Neural cell (in vitro differentiated cells): ENCODE data around the gene GRID2IP. TPM values are rescaled to one million over a fixed set of nuclear protein-coding genes. Genes with fewer than 3 reads are reported as not detected.

Experiments
- H2AFZ ChIP-seq: fragments of 200-600, 300-800 bp; sonication (generic), shearing (Covaris generic); 2 replicates; pipeline ENCODE4 v1.6.0; 2014; ENCODE audit warnings: low read depth, mild to moderate bottlenecking, antibody characterized with exemption, low read length, moderate library complexity
- H3F3A ChIP-seq: fragments of 200-600 bp; shearing (Covaris generic); 2 replicates; pipeline ENCODE4 v1.6.1; 2016; ENCODE audit warnings: mild to moderate bottlenecking, moderate library complexity, mixed read lengths, antibody characterized with exemption, low read length; ENCODE audit not compliant: insufficient read depth, poor library complexity, severe bottlenecking
- H3K27ac ChIP-seq: fragments of 200-600, 300-800 bp; sonication (generic), shearing (Covaris generic); 2 replicates; pipeline ENCODE4 v1.5.1; 2014; ENCODE audit warnings: mild to moderate bottlenecking, low read length, moderate library complexity
- H3K27me3 ChIP-seq: fragments of 300-800, 200-600 bp; sonication (generic), shearing (Covaris generic); 2 replicates; pipeline ENCODE4 v1.6.0; 2014; ENCODE audit warnings: mild to moderate bottlenecking, low read depth, low read length, moderate library complexity; ENCODE audit not compliant: insufficient read depth
- H3K36me3 ChIP-seq: fragments of 300-800, 200-600 bp; sonication (generic), shearing (Covaris generic); 2 replicates; pipeline ENCODE4 v1.5.1; 2014; ENCODE audit warnings: mild to moderate bottlenecking, antibody characterized with exemption, low read length, moderate library complexity; ENCODE audit not compliant: insufficient read depth
- H3K4me2 ChIP-seq: fragments of 300-800, 200-600 bp; sonication (generic), shearing (Covaris generic); 2 replicates; pipeline ENCODE4 v1.6.0; 2014; ENCODE audit warnings: mild to moderate bottlenecking, low read length
- H3K4me3 ChIP-seq: fragments of 300-800, 200-600 bp; sonication (generic), shearing (Covaris generic); 2 replicates; pipeline ENCODE4 v1.5.1; 2014; ENCODE audit warnings: mild to moderate bottlenecking, low read length, moderate library complexity
- H3K79me2 ChIP-seq: fragments of 200-600 bp; shearing (Covaris generic); replicated peaks from 2 replicates; pipeline ENCODE4 v1.6.0; 2014; ENCODE audit warnings: mild to moderate bottlenecking, low read length, moderate library complexity; ENCODE audit not compliant: insufficient read depth
- H3K9ac ChIP-seq: fragments of 300-800, 200-600 bp; sonication (generic), shearing (Covaris generic); 2 replicates; pipeline ENCODE4 v1.6.1; 2016; ENCODE audit warnings: mild to moderate bottlenecking, low read length, mixed read lengths
- H3K9me2 ChIP-seq: fragments of 200-600 bp; shearing (Covaris generic); 2 replicates; pipeline ENCODE4 v1.6.1; 2016; ENCODE audit warnings: mild to moderate bottlenecking, low read length, mixed read lengths; ENCODE audit not compliant: insufficient read depth
- H3K9me3 ChIP-seq: fragments of 200-600, 300-800 bp; sonication (generic), shearing (Covaris generic); 2 replicates; pipeline ENCODE4 v1.6.1; 2016; ENCODE audit warnings: mild to moderate bottlenecking, mixed run types, low read length, moderate library complexity, mixed read lengths
- H4K20me1 ChIP-seq: fragments of 200-600 bp; shearing (Covaris generic); 2 replicates; pipeline ENCODE4 v1.6.1; 2016; ENCODE audit warnings: mild to moderate bottlenecking, mixed run types; ENCODE audit not compliant: insufficient read depth
- EP300 ChIP-seq: fragments of 450-650 bp; conservative IDR thresholded peaks from 2 replicates; pipeline ENCODE4 v1.6.1; 2014; ENCODE audit warnings: antibody characterized with exemption, mild to moderate bottlenecking, moderate library complexity; ENCODE audit not compliant: poor library complexity, severe bottlenecking
- EZH2 ChIP-seq: fragments of 200-600, 300-800 bp; shearing (Covaris generic), sonication (generic); IDR thresholded peaks from 2 replicates; pipeline ENCODE4 v1.6.1; 2014; ENCODE audit warnings: antibody characterized with exemption, low read length, borderline replicate concordance, mild to moderate bottlenecking; ENCODE audit not compliant: insufficient read depth, poor library complexity, severe bottlenecking
- MXI1 ChIP-seq: fragments of 450-650 bp; conservative IDR thresholded peaks from 2 replicates; pipeline ENCODE4 v1.6.1; 2014; ENCODE audit warnings: antibody characterized with exemption, mild to moderate bottlenecking; ENCODE audit not compliant: poor library complexity, severe bottlenecking
- POLR2AphosphoS5 ChIP-seq: IDR thresholded peaks from 2 replicates; pipeline ENCODE4 v1.6.1; 2012
- RAD21 ChIP-seq: fragments of 450-650 bp; conservative IDR thresholded peaks from 2 replicates; pipeline ENCODE4 v1.6.1; 2014; ENCODE audit warnings: antibody characterized with exemption, mild to moderate bottlenecking, moderate library complexity
- SMC3 ChIP-seq: fragments of 450-650 bp; conservative IDR thresholded peaks from 2 replicates; pipeline ENCODE4 v1.6.1; 2014; ENCODE audit warnings: antibody characterized with exemption, mild to moderate bottlenecking, moderate library complexity; ENCODE audit not compliant: poor library complexity
- TAF1 ChIP-seq: IDR thresholded peaks from 2 replicates; pipeline ENCODE4 v1.6.1; 2012; ENCODE audit warnings: low read depth
- polyA plus RNA-seq: library from polyadenylated mRNA; depleted of rRNA; stranded (reverse); fragments of >200 nt; gene quantifications from 2 replicates; pipeline ENCODE4 v1.2.3, GENCODE V29; 2014
- TF ChIP-seq, protein P1 (sequence below): fragments of 450-650 bp; IDR thresholded peaks from 2 replicates; pipeline ENCODE4 v1.5.1; 2014; ENCODE audit warnings: antibody characterized with exemption, mild to moderate bottlenecking, moderate library complexity; ENCODE audit not compliant: poor library complexity, severe bottlenecking
- TF ChIP-seq, protein P2 (sequence below): IDR thresholded peaks from 2 replicates; pipeline ENCODE4 v1.6.1; 2012; ENCODE audit warnings: borderline replicate concordance

Gene GRID2IP
- polyA plus RNA-seq, 1 donor from 2014 or later = 0.32 TPM

DNA sequence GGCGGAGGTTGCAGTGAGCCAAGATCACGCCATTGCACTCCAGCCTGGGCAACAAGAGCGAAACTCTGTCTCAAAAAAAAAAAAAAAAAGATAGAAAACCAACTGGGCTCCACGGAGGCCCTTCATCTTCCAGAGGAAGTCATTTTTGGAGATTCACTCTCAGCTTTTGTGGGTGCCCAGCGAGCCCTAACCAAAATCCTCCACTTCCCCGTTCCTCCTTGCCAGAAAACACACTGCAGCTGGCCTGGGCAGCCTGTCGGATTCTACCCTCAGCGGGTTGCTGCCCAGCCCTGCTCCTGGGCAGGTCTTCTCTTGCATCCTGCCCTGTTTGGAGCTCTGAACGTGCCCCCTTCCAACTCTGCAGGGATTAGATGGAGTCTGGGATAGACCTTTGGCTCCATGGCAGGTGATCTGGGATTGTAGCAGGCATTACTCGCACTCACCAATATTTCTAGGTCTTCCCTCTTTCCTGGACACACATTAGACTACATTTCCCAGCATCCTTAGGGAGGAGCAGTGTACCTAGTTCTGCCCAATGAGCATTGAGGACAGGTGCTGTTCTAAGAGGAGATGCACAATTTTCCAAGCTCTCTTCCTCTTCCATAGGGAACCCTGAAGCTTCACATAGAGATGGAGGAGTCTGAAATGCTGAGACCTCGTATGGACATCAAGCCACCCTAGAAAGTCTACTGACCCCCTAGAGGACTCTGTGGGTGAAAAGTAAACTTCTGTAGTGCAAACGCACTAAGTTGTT lies 4.6 kb downstream of the GRID2IP start:
- no peak overlapping the region for H2AFZ ChIP-seq
- no peaks in the 10 kb centered on the region for H3K9me3 ChIP-seq
- H3K27ac ChIP-seq = no peak overlapping the region
- H3K9me2 ChIP-seq = no peaks in the 10 kb centered on the region
- H3K79me2 ChIP-seq = no peaks in the 10 kb centered on the region
- H3K4me2 ChIP-seq = no peak overlapping the region
- H3K4me3 ChIP-seq = no peak overlapping the region
- no peaks in the 10 kb centered on the region for H4K20me1 ChIP-seq
- H3K9ac ChIP-seq = no peak overlapping the region
- no peaks in the 10 kb centered on the region for H3K27me3 ChIP-seq
- no peaks in the 10 kb centered on the region for H3F3A ChIP-seq
- H3K36me3 ChIP-seq = no peaks in the 10 kb centered on the region
- TF ChIP-seq, protein P1, sequence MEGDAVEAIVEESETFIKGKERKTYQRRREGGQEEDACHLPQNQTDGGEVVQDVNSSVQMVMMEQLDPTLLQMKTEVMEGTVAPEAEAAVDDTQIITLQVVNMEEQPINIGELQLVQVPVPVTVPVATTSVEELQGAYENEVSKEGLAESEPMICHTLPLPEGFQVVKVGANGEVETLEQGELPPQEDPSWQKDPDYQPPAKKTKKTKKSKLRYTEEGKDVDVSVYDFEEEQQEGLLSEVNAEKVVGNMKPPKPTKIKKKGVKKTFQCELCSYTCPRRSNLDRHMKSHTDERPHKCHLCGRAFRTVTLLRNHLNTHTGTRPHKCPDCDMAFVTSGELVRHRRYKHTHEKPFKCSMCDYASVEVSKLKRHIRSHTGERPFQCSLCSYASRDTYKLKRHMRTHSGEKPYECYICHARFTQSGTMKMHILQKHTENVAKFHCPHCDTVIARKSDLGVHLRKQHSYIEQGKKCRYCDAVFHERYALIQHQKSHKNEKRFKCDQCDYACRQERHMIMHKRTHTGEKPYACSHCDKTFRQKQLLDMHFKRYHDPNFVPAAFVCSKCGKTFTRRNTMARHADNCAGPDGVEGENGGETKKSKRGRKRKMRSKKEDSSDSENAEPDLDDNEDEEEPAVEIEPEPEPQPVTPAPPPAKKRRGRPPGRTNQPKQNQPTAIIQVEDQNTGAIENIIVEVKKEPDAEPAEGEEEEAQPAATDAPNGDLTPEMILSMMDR = no peak
- TF ChIP-seq TAF1 (no peak), EP300 (no peak), RAD21 (no peak), EZH2 (no peak), SMC3 (no peak), POLR2AphosphoS5 (no peak), MXI1 (no peak)
- TF ChIP-seq, protein P2, sequence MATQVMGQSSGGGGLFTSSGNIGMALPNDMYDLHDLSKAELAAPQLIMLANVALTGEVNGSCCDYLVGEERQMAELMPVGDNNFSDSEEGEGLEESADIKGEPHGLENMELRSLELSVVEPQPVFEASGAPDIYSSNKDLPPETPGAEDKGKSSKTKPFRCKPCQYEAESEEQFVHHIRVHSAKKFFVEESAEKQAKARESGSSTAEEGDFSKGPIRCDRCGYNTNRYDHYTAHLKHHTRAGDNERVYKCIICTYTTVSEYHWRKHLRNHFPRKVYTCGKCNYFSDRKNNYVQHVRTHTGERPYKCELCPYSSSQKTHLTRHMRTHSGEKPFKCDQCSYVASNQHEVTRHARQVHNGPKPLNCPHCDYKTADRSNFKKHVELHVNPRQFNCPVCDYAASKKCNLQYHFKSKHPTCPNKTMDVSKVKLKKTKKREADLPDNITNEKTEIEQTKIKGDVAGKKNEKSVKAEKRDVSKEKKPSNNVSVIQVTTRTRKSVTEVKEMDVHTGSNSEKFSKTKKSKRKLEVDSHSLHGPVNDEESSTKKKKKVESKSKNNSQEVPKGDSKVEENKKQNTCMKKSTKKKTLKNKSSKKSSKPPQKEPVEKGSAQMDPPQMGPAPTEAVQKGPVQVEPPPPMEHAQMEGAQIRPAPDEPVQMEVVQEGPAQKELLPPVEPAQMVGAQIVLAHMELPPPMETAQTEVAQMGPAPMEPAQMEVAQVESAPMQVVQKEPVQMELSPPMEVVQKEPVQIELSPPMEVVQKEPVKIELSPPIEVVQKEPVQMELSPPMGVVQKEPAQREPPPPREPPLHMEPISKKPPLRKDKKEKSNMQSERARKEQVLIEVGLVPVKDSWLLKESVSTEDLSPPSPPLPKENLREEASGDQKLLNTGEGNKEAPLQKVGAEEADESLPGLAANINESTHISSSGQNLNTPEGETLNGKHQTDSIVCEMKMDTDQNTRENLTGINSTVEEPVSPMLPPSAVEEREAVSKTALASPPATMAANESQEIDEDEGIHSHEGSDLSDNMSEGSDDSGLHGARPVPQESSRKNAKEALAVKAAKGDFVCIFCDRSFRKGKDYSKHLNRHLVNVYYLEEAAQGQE = no peak

DNA sequence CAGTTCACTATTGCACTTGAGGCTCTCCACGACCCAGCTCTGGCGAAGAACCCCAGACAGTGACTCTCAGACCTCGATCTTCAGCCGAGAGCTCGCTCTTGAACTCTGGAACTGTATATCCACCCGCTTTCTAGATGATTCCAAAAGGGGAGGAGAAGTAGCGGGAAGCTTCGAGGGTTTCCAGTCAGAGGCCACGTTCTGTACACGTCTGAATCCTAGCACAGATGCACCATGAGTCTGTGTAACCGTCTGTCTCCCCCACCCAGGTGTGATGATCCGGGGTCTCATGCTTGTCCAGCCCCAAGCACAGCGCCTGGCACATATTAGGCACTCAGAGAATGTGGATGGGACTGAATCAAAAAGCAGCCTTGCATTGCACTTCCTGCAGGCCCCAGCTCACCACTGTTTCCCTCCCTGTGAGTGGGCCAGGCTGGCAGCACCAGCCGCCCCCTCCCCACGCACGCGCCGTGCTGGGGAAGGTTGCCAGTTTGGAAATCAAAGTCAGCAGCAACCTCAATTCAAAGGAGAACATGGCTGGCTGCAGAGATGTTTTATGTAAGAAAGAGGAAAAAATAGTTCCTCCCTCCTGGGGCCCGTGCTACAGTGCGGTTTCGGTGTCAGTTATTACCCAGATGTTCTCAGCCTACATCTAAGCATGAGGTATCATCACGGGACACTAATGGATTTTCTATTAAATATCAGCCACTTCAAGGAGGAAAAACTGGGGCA lies 5.7 kb downstream of the GRID2IP start:
- Histone ChIP-seq H2AFZ (no peak overlapping the region), H3K79me2 (no peaks in the 10 kb centered on the region), H3K9me3 (no peaks in the 10 kb centered on the region), H3K27me3 (no peaks in the 10 kb centered on the region), H3K9ac (no peak overlapping the region), H4K20me1 (no peaks in the 10 kb centered on the region), H3K36me3 (no peaks in the 10 kb centered on the region), H3K27ac (no peak overlapping the region), H3K9me2 (no peaks in the 10 kb centered on the region), H3F3A (no peaks in the 10 kb centered on the region), H3K4me3 (no peak overlapping the region), H3K4me2 (no peak overlapping the region)
- TF ChIP-seq SMC3 (no peak), TAF1 (no peak)
